HG03342 (cell line): ENCODE data around the gene TOB1.
A peak's percentile ranks its signal among the peaks of the same experiment; 100 is the strongest.

Experiments
- ATAC-seq: cut with Tn5 transposase; IDR thresholded peaks from one replicate; pipeline ENCODE4 v1.9.1; 2021; ENCODE audit warnings: mild to moderate bottlenecking, moderate library complexity; ENCODE audit not compliant: unreplicated experiment

The TOB1 gene, protein sequence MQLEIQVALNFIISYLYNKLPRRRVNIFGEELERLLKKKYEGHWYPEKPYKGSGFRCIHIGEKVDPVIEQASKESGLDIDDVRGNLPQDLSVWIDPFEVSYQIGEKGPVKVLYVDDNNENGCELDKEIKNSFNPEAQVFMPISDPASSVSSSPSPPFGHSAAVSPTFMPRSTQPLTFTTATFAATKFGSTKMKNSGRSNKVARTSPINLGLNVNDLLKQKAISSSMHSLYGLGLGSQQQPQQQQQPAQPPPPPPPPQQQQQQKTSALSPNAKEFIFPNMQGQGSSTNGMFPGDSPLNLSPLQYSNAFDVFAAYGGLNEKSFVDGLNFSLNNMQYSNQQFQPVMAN

DNA sequence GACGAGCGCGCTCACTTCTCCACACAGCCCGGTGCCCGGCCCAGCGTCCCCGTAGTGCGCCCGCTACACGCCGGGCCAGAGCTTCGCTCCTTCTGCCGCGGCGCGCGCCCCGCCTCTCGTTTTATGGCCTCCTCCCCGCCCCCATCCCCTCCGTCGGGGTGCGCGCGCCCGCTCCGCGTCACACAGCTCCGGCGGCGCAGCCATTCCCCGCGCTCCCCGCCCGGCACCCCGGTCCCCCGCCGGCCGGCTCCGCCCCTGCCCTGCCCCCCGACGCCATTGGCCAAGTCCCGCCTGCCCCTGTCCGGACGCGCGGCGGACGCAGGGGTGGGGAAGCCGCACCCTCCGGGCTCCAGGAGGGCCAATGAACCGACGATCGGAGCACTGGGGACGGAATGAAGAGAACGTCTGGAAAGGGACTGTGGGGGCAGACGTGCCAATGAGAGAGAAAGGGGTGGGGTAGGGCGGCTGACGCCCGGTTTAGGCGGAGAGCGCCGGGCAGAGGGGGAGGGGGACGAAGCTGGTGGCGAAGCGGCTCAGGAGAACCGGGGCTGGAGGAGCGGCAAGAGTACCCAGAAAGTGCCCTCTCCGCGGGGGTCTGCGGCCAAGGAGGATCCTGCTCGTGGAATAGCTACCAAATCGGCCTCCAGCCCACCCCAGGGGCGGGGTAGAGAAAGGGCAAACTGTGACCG lies at the start of gene TOB1:
TOB1 (minus strand) TSS at position 94 of the 689 bp plus-strand sequence. CDS start 2,337 bp downstream, outside the sequence.
- peak; percentile 58 for ATAC-seq

DNA sequence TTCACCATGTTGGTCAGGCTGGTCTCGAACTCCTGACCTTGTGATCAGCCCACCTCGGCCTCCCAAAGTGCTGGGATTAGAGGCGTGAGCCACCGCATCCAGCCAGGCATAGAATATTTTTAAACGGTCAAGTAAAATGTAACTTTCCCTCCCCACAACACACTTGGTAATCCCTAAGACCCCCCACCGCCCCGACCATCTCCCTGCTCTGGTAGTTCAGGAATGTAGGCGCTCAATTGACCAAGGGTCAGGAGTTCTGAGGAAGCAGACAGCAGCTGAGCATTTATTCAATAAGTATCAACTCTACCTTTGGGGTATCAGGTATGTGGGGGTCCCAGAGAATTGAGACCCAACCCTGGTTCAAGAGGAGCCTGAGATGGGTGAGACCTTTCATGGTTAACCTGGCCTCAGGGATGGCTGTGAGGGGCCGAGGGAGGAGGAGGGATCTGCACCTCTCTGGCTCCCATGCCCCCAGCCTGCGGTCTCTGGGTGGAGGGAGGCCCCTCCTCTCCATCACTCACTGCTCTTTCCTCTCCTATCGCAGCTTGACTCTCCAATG lies 48.4 kb upstream of the TOB1 start:
- no peak for ATAC-seq

DNA sequence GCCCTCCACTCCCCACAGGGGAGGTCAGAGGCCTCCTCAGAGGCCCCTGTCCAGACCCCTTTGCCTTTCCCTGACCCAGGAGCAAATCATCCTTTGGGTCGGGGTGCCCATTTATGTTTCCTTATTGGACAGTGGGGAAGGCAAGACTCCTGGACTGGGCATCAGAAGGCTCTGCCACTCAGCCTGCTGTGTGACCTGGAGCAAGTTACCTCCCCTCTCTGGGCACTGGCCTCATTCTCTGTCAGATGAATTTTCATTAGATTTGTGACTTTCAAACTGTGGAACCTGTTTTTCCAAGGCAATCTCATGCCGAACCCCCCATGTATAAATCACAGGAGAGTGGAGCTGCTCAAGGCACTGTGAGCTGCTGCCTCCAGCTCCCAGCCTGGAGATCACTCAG lies 47.0 kb upstream of the TOB1 start:
- ATAC-seq: no peak

DNA sequence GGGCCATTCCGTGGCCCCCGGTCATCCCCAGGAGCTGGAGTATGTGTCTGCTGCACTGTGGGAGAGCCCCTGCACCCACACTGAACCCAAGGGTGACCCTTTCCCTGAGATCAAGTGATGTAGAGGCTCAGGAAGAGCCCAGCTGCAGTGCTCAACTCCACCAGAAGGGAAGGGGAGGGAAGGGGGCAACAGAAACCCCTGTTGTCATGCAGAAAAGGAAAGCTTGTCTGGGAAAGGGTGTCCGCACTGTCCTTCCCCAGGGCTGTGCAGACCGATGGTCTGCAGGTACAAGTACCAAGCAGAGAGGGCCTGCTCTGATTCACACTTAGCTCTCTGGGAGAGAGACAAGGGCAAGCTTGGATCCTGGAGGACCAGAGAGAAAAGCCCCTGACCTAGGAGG lies 45.7 kb upstream of the TOB1 start:
- ATAC-seq: no peak

DNA sequence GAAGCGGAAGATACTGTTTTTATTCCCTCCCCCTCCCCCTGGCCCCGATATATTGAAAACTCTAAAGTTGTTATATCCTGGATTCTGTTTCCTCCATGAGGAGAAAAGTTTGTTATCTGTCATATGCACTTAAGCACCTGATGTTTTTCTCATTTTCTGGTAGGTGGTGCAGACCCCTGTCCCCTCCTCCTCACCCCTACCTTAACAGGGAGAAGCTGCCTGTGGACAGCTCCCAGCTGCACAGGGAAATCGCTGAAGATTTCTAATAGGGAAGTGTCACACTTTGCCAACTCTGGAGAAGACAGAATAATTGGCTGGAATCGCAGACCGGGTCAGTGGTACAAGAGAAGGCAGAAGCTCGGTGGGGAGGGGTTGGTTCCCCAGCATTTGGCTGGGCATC lies 45.3 kb upstream of the TOB1 start:
- no peak for ATAC-seq

DNA sequence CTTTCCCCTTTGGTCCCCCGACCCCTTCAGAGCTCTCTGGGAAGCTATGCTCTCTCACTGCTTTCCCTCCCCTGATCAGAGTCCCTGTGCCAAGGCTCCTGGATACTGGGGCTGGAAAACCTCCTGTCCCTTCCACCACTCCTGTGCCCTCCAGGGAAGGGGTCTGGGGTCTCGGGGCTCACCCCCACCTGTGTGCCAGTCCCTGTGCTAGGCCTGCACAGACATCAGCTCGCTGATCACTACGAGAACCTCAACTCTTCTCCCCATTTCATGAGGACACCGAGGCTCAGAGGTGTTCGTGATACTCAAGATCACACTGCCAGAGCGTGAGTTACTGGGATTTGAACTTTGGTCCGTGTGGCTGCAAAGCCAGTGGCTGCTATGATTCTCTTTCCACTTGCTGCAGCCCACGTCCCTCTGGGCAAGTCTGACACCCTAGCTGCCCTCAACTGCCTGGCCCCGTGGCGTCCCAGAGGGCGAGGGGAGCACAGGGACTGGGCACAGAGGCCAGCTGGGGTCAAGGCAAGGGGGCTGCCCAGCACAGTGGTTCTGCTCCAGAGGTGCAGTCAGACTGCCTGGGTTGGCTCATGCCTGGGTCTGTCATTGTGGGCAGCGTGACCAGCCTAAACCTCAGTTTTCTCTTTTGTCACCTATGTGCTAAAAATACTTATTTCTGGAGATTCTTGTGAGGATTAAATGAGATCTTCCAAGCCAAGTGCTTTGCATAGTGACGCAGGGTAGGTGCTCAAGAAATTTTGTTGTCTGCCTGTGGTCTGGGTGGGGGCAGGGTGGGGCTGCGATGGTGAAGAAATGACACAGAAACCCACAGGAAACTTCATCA lies 43.8 kb upstream of the TOB1 start:
- ATAC-seq: no peak

DNA sequence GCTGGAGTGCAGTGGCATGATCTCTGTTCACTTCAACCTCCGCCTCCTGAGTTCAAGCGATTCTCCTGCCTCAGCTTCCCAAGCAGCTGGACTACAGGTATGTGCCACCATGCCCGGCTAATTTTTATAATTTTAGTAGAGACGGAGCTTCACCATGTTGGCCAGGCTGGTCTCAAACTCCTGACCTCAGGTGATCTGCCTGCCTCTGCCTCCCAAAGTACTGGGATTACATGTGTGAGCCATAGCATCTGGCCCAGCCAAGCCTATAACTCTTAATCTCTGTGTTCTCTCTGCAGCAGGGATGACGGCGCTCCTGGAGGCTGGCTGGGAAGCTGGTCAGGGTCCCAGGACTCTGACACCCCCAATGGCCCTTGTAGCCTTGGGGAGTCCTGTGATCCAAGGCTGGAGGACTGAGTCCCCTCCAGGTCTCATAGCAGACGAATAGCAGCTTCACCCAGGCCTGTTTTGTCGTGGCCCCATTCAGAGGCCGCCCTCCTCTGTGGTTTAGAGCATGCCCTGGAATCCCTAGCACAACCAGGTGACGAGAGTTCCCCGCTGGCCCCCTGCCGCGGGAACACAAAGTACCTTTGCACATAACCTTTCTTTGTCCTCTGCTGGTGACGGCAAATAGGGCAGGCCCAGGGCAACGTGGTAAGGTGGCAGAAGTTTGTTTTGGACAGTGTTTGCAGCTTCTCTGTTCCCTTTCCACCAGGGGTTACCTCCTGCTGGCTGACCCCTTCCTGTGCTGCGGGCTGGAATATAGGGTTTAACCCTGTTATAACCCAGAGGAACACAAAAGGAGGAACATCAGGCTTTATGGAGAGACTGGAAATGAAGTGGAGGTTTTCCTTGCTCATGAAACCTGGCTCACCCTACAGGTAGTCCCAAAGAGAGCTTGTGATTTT lies 43.0 kb upstream of the TOB1 start:
- no peak for ATAC-seq

DNA sequence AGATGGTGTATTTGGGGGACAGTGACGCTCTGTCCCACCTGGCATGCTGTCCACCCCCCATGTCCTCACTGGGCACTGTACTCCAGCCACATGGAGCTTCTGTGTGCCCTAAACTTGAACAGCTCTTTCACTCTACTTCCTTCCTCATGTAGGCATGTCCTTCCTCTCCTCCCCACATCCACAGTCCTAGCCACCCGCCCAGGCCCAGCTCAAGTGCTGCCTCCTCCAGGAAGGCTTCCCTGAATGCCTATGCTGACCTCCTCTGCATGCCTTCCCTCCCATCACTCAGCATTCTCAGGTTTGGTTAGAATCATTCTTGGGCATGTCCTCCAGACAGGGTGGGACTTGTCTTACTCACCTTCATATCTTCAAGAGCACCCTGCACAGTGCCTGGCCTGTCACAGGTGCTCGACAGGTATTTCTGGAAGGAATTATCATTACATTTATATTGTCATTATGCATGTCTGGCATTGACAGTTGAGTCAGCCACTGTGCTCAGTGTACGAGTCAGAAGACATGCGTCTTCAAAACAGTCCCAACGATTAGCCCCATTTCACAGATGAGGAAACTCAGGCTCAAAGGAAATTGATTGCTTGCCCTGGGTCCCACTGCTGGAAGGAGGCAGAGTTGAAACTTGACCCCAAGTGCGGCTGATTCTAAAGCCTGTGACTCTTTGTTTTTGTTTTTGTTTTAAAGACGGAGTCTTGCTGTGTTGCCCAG lies 42.1 kb upstream of the TOB1 start:
- ATAC-seq: no peak

DNA sequence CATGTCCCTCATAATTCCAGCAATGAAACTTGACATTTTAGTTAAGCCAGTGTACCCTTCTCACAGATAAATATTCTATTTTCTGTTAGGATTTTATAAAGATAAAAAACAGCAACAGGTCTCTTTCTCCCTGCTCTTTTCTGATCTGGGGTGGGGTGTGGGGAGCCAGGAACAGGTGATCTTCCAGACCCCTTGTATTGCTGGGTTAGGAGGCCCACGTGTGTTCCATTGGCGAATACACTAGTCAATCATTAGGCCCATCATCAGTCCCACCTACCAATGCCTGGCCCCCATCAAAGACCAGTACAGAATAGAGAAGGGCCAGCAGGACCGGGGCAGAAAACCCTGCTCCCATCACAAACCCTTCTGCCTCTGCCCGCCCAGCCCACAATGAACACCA lies 40.3 kb upstream of the TOB1 start:
- ATAC-seq: no peak

DNA sequence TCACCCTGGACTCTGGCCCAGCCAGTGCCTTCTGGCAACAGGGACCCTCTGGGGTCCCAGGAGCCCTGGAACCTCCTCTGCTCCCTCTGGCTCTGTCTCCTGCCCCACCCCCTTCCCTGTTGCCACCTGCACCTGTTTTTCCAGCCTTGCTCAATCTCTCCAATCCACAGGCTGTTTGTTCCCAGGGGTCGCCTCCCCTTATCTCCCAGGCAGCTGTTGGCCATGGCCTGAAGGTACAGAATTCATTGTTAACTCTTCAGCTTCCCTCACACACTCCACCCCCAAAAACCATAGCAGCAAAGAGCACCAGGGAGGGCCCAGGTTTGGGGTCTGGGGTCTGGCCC lies 39.3 kb upstream of the TOB1 start:
- ATAC-seq: no peak

DNA sequence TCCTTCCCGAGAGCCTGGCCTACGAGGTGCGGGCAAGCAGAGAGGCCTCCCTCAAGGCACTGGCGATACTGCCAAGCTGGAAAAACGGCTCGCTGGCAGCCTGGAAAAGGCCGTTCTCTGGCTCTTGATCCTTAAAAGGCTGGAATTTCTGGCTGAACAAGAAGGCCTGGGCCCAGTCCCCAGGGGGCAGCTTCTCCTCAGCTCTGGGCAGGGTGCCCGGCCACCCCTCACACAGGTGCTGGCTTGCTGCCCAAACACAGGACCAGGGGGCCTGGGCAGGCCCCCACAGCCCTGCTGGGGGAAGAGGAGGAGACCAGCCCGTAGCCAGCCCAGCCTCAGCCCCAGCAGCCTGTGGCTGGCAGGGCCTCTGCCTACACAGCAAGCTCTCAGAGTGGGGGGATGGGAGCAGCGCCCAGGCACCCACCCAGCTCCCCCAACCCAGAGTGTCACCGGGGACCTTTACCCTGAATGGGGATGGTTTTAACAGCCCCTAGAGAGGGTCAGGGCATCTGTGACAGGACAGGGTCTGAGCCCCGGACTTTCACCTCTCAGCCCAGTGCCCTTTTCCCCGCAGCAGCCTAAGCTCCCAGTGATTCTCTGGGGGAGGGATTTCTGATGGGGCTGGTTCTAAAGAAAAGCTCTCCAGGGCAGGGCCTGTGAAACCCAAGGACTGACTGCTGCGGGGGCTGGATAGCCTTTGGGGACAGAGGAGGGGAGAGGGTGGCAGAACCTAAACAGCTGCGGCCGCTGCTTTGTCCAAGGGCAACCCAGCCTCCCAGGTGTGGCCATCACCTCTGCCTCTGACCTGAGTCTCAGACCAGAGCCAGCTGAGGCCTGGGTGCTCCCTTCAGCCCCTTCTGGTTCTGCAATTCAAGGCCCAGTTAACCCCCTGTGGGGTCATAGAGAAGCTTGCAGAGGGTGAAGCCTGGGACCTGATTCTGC lies 38.6 kb upstream of the TOB1 start:
- ATAC-seq: no peak

DNA sequence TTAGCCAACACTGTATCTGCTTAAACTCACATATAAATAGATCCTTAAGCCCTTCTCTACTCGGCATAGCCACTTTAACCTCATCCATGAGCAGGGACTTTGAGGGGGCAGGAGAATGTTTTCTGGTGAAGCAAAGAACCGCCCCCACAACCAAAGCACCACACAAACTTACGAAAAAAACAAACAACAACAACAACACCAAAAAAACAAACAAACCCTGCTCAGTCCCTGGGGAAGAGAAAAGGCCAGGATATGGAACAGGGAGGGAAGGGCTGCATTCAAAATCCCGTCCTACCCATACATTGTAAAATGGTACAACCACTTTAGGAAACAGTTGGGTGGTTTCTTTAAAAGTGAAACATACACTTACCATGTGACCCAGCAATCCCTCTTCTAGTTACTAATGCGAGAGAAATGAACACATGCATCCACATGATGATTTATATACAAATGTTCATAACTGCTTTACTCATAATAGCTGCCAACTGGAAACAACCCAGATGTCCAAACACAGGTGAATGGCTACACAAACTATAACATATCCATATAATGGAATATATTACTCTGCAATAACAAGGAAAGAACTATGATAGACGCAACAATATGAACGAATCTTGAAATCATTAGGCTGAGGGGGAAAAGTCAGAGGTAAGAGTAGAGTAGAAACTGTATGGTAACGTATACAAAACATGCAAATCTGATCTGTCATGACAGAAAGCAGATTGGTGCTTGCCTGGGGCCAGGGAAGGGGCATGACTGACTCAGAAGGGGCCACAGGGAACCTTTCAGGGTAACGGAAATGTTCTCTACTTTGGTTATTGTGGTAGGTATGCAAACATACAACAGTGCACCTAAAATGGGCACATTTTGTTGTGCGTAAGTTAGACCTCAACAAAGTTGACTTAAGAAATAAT lies 37.7 kb upstream of the TOB1 start:
- no peak for ATAC-seq

DNA sequence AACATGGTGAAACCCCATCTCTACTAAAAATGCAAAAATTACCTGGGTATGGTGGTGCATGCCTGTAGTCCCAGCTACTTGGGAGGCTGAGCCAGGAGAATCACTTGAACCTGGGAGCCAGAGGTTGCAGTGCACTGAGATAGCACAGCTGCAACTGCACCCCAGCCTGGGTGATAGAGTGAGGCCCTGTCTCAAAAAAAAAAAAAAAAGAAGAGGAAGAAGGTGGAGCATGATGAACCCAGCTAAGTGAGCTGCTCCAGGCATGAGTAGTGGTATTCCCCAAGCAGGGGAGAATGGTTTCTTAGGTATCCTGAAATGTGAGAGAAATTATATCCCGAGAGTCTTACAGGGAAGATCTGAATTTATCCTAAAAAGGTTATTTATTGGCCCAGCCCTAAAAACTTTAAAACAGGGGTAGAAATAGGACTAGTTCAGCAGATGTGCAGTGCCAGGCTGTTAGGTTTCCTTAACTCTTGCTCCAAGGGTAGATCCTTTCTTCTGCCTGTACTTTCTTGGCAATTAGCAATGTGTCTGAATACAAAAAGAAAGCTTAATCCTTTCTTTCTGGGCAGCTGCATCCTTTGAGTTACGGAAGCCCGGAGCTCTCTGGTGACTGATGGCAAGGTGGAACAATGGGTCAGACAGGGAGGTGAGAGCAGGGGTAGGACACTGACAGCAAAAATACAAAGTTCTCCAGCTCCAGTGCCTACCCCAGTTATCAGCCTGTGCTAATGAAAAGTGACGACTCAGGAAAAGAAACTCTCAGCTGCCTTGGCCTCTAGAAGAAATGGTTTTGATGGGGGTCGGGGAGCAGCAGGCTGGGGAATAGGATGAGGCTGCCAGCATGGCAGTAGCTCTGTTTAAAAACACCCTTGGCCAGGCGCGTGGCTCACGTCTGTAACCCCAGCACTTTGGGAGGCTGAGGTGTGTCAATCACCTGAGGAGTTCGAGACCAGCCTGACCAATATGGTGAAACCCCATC lies 36.5 kb upstream of the TOB1 start:
- no peak for ATAC-seq

DNA sequence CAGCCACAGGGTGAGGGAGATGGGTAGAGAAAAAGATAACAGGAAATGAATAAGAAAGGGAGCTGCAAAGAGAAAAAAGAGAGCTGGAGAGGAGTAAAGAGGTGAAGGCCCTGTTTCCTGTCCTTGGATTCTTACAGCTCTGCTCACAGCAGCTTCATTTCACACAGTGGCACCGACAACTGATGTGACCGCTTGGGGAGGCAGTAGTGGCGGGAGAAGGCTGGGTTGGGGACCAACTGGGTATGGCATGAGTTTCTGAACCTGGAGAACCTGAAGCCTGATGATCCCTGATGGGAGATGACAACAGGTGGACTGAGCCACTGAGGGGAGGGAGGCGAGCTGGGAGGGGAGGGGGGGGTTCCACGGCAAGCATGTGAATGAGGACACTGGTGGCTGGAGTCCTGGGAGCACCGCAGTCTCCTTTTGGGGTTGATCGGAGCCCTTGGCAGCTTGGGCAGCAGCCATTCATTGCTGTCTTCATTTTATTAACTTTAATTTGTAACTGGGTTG lies 34.3 kb upstream of the TOB1 start:
- no peak for ATAC-seq

DNA sequence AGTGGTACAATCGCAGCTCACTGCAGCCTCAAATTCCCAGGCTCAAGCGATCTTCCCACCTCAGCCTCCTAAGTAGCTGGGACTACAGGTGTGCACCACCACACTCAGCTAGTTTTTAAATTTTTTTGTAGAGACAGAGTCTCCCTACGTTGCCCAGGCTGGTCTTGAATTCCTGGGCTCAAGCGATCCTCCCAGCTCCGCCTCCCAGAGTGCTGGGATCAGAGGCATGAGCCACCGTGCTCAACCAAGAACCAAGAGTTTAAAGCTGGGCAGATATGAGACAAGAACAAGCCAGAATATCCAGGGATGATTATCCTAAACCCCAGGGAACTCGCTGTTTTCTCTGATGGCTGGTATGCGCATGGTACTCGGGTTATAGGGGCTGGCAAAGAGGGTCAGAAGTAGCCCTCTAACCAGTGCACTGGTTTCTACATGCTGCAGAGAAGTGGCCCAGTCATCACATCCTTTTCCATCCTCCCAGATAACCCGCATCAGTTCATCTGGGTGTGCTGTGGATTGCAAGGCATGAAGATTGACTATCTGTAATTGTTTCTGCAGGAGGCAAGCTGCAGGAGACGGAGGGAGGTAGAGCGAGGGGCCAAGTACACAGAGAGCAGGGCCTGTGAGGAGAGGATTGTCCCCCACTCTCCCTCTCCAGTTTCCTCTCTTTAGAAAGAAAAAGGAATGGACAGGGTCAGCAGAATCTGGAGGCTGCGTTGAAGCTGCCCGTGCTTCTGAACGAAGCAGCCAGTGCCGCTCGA lies 33.6 kb upstream of the TOB1 start:
- ATAC-seq: no peak
